Osteoblast (primary cell): ENCODE results near the gene SORD. TPM values are rescaled to one million over a fixed set of nuclear protein-coding genes. Genes with fewer than 3 reads are reported as not detected.

ENCODE experiments used
- DNase-seq: peaks from one replicate; pipeline ENCODE4 v3.0.0; 2011; ENCODE audit warnings: low spot score, mixed read lengths; ENCODE audit not compliant: insufficient read length; ENCODE audit errors: missing footprints
- H2AFZ ChIP-seq: 2 replicates; pipeline ENCODE4 v1.6.0; 2011; ENCODE audit warnings: mild to moderate bottlenecking, low read length
- H3K27ac ChIP-seq: 2 replicates; pipeline ENCODE4 v1.5.1; 2011; ENCODE audit warnings: mild to moderate bottlenecking, low read depth, low read length, moderate library complexity
- H3K27me3 ChIP-seq: 2 replicates; pipeline ENCODE4 v1.6.0; 2012; ENCODE audit warnings: mild to moderate bottlenecking, control low read depth, inconsistent platforms, low read length, moderate library complexity; ENCODE audit not compliant: insufficient read depth
- H3K36me3 ChIP-seq: 2 replicates; pipeline ENCODE4 v1.5.1; 2011; ENCODE audit warnings: mild to moderate bottlenecking, low read length, control low read depth, moderate library complexity; ENCODE audit not compliant: insufficient read depth
- H3K4me1 ChIP-seq: 2 replicates; pipeline ENCODE4 v1.5.1; 2011; ENCODE audit warnings: mild to moderate bottlenecking, low read length, control low read depth, moderate library complexity; ENCODE audit not compliant: insufficient read depth
- H3K4me2 ChIP-seq: 2 replicates; pipeline ENCODE4 v1.6.0; 2011; ENCODE audit warnings: mild to moderate bottlenecking, low read length; ENCODE audit not compliant: insufficient read depth
- H3K4me3 ChIP-seq: fragments of 200-600 bp; sonication (generic); 3 replicates; pipeline ENCODE4 v1.5.1; 2012; ENCODE audit warnings: mild to moderate bottlenecking, low read length, inconsistent platforms; ENCODE audit not compliant: insufficient read depth
- H3K79me2 ChIP-seq: 2 replicates; pipeline ENCODE4 v1.6.0; 2012; ENCODE audit warnings: mild to moderate bottlenecking, low read length, control low read depth, inconsistent platforms; ENCODE audit not compliant: insufficient read depth
- H3K9me3 ChIP-seq: 2 replicates; pipeline ENCODE4 v1.5.1; 2011; ENCODE audit warnings: low read depth, low read length, control low read depth
- H4K20me1 ChIP-seq: 2 replicates; pipeline ENCODE4 v1.6.0; 2012; ENCODE audit warnings: mild to moderate bottlenecking, low read length, control low read depth; ENCODE audit not compliant: insufficient read depth
- CTCF ChIP-seq: IDR thresholded peaks from 2 replicates; pipeline ENCODE4 v1.5.1; 2011; ENCODE audit warnings: mild to moderate bottlenecking, low read depth, low read length, moderate library complexity; ENCODE audit errors: extremely low read depth
- total RNA-seq: library from RNA; depleted of rRNA; stranded (reverse); fragments of >200 nt; gene quantifications from 2 replicates; pipeline ENCODE4 v1.2.3, GENCODE V29; 2012

SORD gene
- total RNA-seq, 1 donor = 9.8 TPM

GRCh38 chr15:45115312-45115820 lies 92.4 kb downstream of the SORD start:
- no peak overlapping the region for H3K4me2 ChIP-seq
- H3K27me3 ChIP-seq = peaks cover 70% of the 10 kb centered on the region
- no peaks in the 10 kb centered on the region for H3K79me2 ChIP-seq
- H3K4me3 ChIP-seq = no peak overlapping the region
- no peak overlapping the region for H2AFZ ChIP-seq
- no peaks in the 10 kb centered on the region for H4K20me1 ChIP-seq
- no peaks in the 10 kb centered on the region for H3K9me3 ChIP-seq
- H3K4me1 ChIP-seq = no peaks in the 10 kb centered on the region
- H3K27ac ChIP-seq = no peak overlapping the region
- DNase-seq = peak; percentile 78
- no peaks in the 10 kb centered on the region for H3K36me3 ChIP-seq
- TF ChIP-seq CTCF = no peak

GRCh38 chr15:45116006-45116481 lies 93.0 kb downstream of the SORD start:
- Histone ChIP-seq H3K27ac (no peak overlapping the region), H3K4me3 (no peak overlapping the region), H3K4me1 (no peaks in the 10 kb centered on the region), H2AFZ (no peak overlapping the region), H3K79me2 (no peaks in the 10 kb centered on the region), H3K9me3 (no peaks in the 10 kb centered on the region), H4K20me1 (no peaks in the 10 kb centered on the region), H3K4me2 (no peak overlapping the region), H3K27me3 (peaks cover 65% of the 10 kb centered on the region), H3K36me3 (no peaks in the 10 kb centered on the region)
- no peak for TF ChIP-seq CTCF
- peak; percentile 76 for DNase-seq

DNA sequence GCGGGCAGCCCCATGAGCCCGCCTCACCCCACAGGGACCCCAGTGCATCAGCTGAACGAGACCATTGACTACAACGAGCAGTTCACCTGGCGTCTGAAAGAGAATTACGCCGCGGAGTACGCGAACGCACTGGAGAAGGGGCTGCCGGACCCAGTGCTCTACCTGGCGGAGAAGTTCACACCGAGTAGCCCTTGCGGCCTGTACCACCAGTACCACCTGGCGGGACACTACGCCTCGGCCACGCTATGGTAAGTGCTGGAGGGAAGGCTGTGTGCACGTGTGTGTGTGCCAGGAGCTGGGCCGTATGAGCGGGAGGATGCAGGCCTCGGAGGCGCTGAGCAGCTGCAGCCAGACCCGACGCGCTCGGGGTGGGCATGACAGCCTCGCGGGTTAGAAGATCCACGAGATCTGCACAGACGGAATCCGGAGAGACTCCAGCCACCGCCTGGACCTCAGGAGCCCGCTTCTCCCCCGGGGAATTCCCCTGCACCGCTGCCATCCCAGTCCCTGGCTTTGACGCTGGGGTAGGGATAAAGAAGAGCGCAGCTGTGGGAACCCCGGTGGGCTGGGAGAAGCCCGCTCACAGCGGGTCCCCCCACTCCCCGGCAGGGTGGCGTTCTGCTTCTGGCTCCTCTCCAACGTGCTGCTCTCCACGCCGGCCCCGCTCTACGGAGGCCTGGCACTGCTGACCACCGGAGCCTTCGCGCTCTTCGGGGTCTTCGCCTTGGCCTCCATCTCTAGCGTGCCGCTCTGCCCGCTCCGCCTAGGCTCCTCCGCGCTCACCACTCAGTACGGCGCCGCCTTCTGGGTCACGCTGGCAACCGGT lies 93.7 kb downstream of the SORD start:
- Histone ChIP-seq H3K4me3 (no peak overlapping the region), H2AFZ (no peak overlapping the region), H3K9me3 (no peaks in the 10 kb centered on the region), H3K4me2 (no peak overlapping the region), H3K27me3 (peaks cover 61% of the 10 kb centered on the region), H4K20me1 (no peaks in the 10 kb centered on the region), H3K27ac (no peak overlapping the region), H3K36me3 (no peaks in the 10 kb centered on the region), H3K4me1 (peaks cover 5% of the 10 kb centered on the region), H3K79me2 (no peaks in the 10 kb centered on the region)
- no peak for TF ChIP-seq CTCF
- DNase-seq = peak; percentile 77
